GM23338 (cell line): Measurements from ENCODE around the gene SETMAR. TPM values are rescaled to one million over a fixed set of nuclear protein-coding genes. Genes with fewer than 3 reads are reported as not detected.
"Not testable (repeated sequence)": the region's sequence is repeated elsewhere in the genome, so short reads cannot be mapped to it uniquely, and the experiment has no call there.

Experiments used
- ATAC-seq: fragments of 200-7000 bp; cut with Tn5 transposase; 3 replicates; pipeline ENCODE4 v1.9.1; 2020
- DNase-seq: peaks from one replicate; pipeline ENCODE4 v3.0.0-alpha.2; 2015; ENCODE audit warnings: low spot score
- H2AFZ ChIP-seq: fragments of 200-600 bp; sonication (generic); 2 replicates; pipeline ENCODE4 v1.8.0; 2016; ENCODE audit warnings: antibody characterized with exemption, mild to moderate bottlenecking, moderate library complexity
- H3F3A ChIP-seq: fragments of 200-600 bp; sonication (generic); replicated peaks from 2 replicates; pipeline ENCODE4 v1.8.0; 2017; ENCODE audit warnings: antibody characterized with exemption, mixed run types, low read depth
- H3K27ac ChIP-seq: fragments of 200-600 bp; sonication (generic); 2 replicates; pipeline ENCODE4 v1.6.1; 2016; ENCODE audit warnings: low read depth
- H3K27me3 ChIP-seq: fragments of 200-600 bp; sonication (generic); 2 replicates; pipeline ENCODE4 v1.8.0; 2016; ENCODE audit warnings: mild to moderate bottlenecking, mixed run types, moderate library complexity; ENCODE audit not compliant: insufficient read depth
- H3K36me3 ChIP-seq: fragments of 200-600 bp; sonication (generic); 2 replicates; pipeline ENCODE4 v1.8.0; 2016; ENCODE audit warnings: mild to moderate bottlenecking; ENCODE audit not compliant: insufficient read depth
- H3K4me1 ChIP-seq: fragments of 200-600 bp; sonication (generic); 2 replicates; pipeline ENCODE4 v1.8.0; 2016; ENCODE audit warnings: mild to moderate bottlenecking, moderate library complexity; ENCODE audit not compliant: insufficient read depth
- H3K4me2 ChIP-seq: fragments of 200-600 bp; sonication (generic); 2 replicates; pipeline ENCODE4 v1.7.1; 2017; ENCODE audit warnings: mixed run types
- H3K4me3 ChIP-seq: fragments of 200-600 bp; sonication (generic); 2 replicates; pipeline ENCODE4 v1.6.1; 2016; ENCODE audit warnings: mixed run types
- H3K79me2 ChIP-seq: fragments of 200-600 bp; sonication (generic); replicated peaks from 2 replicates; pipeline ENCODE4 v1.8.0; 2017; ENCODE audit warnings: mild to moderate bottlenecking; ENCODE audit not compliant: insufficient read depth
- H3K9me2 ChIP-seq: fragments of 200-600 bp; sonication (generic); 2 replicates; pipeline ENCODE4 v1.8.0; 2017; ENCODE audit not compliant: insufficient read depth
- H4K20me1 ChIP-seq: fragments of 200-600 bp; sonication (generic); replicated peaks from 2 replicates; pipeline ENCODE4 v1.8.0; 2017; ENCODE audit warnings: mild to moderate bottlenecking; ENCODE audit not compliant: insufficient read depth
- H3K27ac Mint-ChIP-seq: 2 replicates; pipeline ENCODE4 v1.8.0; 2020; ENCODE audit warnings: inconsistent platforms, mild to moderate bottlenecking, moderate library complexity, mixed read lengths
- H3K27me3 Mint-ChIP-seq: 3 replicates; pipeline ENCODE4 v1.8.0; 2022; ENCODE audit warnings: low read depth, mild to moderate bottlenecking, moderate library complexity, mixed read lengths, inconsistent platforms; ENCODE audit not compliant: insufficient read depth, poor library complexity
- H3K36me3 Mint-ChIP-seq: 3 replicates; pipeline ENCODE4 v1.8.0; 2021; ENCODE audit warnings: low read depth, mild to moderate bottlenecking, inconsistent platforms, moderate library complexity, mixed read lengths
- H3K4me1 Mint-ChIP-seq: 3 replicates; pipeline ENCODE4 v1.8.0; 2020; ENCODE audit warnings: mild to moderate bottlenecking, inconsistent platforms, mixed read lengths
- H3K4me3 Mint-ChIP-seq: 3 replicates; pipeline ENCODE4 v1.8.0; 2021; ENCODE audit warnings: moderate library complexity, mild to moderate bottlenecking, inconsistent platforms, mixed read lengths
- H3K9me3 Mint-ChIP-seq: 3 replicates; pipeline ENCODE4 v1.8.0; 2020; ENCODE audit warnings: moderate library complexity, mild to moderate bottlenecking, inconsistent platforms, mixed read lengths
- CREB1 ChIP-seq: fragments of 250-450 bp; sonication (Bioruptor Pico); IDR thresholded peaks from 2 replicates; pipeline ENCODE4 v1.5.0; 2020; ENCODE audit warnings: low read depth, mild to moderate bottlenecking, moderate library complexity
- NANOG ChIP-seq: IDR thresholded peaks from 2 replicates; pipeline ENCODE4 v1.6.1; 2016; ENCODE audit warnings: antibody characterized with exemption, borderline replicate concordance
- ZNF114 ChIP-seq: fragments of 250-450 bp; sonication (Bioruptor Pico); IDR thresholded peaks from 2 replicates; pipeline ENCODE4 v1.5.0; 2020; ENCODE audit warnings: mild to moderate bottlenecking, moderate library complexity
- ZNF331 ChIP-seq: fragments of 250-450 bp; sonication (Bioruptor Pico); IDR thresholded peaks from 2 replicates; pipeline ENCODE4 v1.5.0; 2020; ENCODE audit warnings: low read depth, mild to moderate bottlenecking, moderate library complexity
- polyA plus RNA-seq: library from polyadenylated mRNA; unstranded; fragments of >200 nt; fragmentation: Nextera tagmentation; extraction: Ambion mirVana; gene quantifications from 2 replicates; pipeline ENCODE4 v1.2.1, GENCODE V29; 2016
- total RNA-seq: library from RNA; depleted of rRNA; stranded (reverse); fragments of >200 nt; shearing (Covaris generic); gene quantifications from 2 replicates; pipeline ENCODE4 v1.2.3, GENCODE V29; 2014
- TF ChIP-seq, protein P1 (sequence below): fragments of 250-450 bp; sonication (Bioruptor Pico); IDR thresholded peaks from 2 replicates; pipeline ENCODE4 v1.5.0; 2020; ENCODE audit warnings: mild to moderate bottlenecking, moderate library complexity
- TF ChIP-seq, protein P2 (sequence below): IDR thresholded peaks from 2 replicates; pipeline ENCODE4 v1.6.1; 2016; ENCODE audit warnings: antibody characterized with exemption
- TF ChIP-seq, protein P3 (sequence below): IDR thresholded peaks from one replicate; pipeline ENCODE4 v1.6.1; 2018; ENCODE audit warnings: antibody characterized with exemption; ENCODE audit not compliant: unreplicated experiment

Gene SETMAR
- total and polyA plus RNA-seq, 2 experiments from 2014 or later: 11.2 to 19.8 TPM

DNA sequence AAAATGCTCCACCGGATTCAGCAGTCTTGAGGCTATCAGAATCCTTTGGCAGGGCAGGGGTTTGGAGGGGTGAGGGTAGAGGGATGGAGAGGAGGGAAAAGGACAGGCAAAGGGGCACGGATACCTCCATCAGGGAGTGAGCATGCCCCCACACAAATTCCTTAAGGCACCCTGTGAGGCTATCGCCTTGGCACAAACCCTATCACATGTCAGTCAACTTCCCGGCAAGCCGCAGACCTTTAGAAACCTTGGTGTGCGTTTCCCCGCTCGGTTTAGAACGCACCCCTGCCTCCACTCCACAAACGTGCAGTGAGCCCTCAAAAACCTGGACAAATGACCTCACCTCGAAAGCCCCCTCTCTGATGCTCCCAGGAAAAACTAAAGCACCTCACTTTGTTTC, 422 bp upstream of the SETMAR start (continued):
- TF ChIP-seq, protein P1, sequence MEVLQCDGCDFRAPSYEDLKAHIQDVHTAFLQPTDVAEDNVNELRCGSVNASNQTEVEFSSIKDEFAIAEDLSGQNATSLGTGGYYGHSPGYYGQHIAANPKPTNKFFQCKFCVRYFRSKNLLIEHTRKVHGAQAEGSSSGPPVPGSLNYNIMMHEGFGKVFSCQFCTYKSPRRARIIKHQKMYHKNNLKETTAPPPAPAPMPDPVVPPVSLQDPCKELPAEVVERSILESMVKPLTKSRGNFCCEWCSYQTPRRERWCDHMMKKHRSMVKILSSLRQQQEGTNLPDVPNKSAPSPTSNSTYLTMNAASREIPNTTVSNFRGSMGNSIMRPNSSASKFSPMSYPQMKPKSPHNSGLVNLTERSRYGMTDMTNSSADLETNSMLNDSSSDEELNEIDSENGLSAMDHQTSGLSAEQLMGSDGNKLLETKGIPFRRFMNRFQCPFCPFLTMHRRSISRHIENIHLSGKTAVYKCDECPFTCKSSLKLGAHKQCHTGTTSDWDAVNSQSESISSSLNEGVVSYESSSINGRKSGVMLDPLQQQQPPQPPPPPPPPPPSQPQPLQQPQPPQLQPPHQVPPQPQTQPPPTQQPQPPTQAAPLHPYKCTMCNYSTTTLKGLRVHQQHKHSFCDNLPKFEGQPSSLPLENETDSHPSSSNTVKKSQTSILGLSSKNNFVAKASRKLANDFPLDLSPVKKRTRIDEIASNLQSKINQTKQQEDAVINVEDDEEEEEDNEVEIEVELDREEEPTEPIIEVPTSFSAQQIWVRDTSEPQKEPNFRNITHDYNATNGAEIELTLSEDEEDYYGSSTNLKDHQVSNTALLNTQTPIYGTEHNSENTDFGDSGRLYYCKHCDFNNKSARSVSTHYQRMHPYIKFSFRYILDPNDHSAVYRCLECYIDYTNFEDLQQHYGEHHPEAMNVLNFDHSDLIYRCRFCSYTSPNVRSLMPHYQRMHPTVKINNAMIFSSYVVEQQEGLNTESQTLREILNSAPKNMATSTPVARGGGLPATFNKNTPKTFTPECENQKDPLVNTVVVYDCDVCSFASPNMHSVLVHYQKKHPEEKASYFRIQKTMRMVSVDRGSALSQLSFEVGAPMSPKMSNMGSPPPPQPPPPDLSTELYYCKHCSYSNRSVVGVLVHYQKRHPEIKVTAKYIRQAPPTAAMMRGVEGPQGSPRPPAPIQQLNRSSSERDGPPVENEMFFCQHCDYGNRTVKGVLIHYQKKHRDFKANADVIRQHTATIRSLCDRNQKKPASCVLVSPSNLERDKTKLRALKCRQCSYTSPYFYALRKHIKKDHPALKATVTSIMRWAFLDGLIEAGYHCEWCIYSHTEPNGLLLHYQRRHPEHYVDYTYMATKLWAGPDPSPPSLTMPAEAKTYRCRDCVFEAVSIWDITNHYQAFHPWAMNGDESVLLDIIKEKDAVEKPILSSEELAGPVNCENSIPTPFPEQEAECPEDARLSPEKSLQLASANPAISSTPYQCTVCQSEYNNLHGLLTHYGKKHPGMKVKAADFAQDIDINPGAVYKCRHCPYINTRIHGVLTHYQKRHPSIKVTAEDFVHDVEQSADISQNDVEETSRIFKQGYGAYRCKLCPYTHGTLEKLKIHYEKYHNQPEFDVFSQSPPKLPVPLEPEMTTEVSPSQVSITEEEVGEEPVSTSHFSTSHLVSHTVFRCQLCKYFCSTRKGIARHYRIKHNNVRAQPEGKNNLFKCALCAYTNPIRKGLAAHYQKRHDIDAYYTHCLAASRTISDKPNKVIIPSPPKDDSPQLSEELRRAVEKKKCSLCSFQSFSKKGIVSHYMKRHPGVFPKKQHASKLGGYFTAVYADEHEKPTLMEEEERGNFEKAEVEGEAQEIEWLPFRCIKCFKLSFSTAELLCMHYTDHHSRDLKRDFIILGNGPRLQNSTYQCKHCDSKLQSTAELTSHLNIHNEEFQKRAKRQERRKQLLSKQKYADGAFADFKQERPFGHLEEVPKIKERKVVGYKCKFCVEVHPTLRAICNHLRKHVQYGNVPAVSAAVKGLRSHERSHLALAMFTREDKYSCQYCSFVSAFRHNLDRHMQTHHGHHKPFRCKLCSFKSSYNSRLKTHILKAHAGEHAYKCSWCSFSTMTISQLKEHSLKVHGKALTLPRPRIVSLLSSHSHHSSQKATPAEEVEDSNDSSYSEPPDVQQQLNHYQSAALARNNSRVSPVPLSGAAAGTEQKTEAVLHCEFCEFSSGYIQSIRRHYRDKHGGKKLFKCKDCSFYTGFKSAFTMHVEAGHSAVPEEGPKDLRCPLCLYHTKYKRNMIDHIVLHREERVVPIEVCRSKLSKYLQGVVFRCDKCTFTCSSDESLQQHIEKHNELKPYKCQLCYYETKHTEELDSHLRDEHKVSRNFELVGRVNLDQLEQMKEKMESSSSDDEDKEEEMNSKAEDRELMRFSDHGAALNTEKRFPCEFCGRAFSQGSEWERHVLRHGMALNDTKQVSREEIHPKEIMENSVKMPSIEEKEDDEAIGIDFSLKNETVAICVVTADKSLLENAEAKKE (CRISPR knock-in tag): no peak
- TF ChIP-seq ZNF331 (CRISPR knock-in tag): no peak
- TF ChIP-seq CREB1 (CRISPR knock-in tag): no peak
- TF ChIP-seq, protein P2, sequence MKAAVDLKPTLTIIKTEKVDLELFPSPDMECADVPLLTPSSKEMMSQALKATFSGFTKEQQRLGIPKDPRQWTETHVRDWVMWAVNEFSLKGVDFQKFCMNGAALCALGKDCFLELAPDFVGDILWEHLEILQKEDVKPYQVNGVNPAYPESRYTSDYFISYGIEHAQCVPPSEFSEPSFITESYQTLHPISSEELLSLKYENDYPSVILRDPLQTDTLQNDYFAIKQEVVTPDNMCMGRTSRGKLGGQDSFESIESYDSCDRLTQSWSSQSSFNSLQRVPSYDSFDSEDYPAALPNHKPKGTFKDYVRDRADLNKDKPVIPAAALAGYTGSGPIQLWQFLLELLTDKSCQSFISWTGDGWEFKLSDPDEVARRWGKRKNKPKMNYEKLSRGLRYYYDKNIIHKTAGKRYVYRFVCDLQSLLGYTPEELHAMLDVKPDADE: no peak
- no peak for TF ChIP-seq ZNF114
- no peak for TF ChIP-seq NANOG
- TF ChIP-seq, protein P3, sequence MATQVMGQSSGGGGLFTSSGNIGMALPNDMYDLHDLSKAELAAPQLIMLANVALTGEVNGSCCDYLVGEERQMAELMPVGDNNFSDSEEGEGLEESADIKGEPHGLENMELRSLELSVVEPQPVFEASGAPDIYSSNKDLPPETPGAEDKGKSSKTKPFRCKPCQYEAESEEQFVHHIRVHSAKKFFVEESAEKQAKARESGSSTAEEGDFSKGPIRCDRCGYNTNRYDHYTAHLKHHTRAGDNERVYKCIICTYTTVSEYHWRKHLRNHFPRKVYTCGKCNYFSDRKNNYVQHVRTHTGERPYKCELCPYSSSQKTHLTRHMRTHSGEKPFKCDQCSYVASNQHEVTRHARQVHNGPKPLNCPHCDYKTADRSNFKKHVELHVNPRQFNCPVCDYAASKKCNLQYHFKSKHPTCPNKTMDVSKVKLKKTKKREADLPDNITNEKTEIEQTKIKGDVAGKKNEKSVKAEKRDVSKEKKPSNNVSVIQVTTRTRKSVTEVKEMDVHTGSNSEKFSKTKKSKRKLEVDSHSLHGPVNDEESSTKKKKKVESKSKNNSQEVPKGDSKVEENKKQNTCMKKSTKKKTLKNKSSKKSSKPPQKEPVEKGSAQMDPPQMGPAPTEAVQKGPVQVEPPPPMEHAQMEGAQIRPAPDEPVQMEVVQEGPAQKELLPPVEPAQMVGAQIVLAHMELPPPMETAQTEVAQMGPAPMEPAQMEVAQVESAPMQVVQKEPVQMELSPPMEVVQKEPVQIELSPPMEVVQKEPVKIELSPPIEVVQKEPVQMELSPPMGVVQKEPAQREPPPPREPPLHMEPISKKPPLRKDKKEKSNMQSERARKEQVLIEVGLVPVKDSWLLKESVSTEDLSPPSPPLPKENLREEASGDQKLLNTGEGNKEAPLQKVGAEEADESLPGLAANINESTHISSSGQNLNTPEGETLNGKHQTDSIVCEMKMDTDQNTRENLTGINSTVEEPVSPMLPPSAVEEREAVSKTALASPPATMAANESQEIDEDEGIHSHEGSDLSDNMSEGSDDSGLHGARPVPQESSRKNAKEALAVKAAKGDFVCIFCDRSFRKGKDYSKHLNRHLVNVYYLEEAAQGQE: no peak

DNA sequence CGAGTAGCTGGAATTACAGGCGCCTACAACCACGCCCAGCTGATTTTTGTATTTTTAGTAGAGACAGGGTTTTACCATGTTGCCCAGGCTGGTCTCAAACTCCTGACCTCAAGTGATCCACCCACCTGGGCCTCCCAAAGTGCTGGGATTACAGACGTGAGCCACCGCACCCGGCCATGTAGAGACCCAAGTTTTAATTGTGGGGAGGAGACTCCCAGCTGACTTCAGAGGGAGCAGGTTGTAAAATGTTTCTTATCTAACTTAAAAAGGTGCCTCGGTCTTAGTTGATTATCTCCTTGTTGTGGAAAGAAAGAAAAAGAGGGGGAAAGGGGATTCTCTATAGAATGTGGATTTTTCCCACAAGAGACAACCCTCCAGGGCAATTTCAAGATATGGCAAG, 2.0 kb downstream of the SETMAR start:
- peaks cover 52% of the 10 kb centered on the region for H3K4me1 Mint-ChIP-seq
- peak overlapping the region; percentile 92; the same call in 2 of the 3 replicates for H3K4me3 Mint-ChIP-seq
- H3K36me3 ChIP-seq, H2AFZ ChIP-seq, DNase-seq, H3K27ac ChIP-seq, H4K20me1 ChIP-seq, H3K9me3 Mint-ChIP-seq, H3K27ac Mint-ChIP-seq, ATAC-seq, H3K27me3 Mint-ChIP-seq, H3F3A ChIP-seq, H3K9me2 ChIP-seq, H3K27me3 ChIP-seq: not testable (repeated sequence)
- Histone ChIP-seq H3K4me1 (peaks cover 43% of the 10 kb centered on the region), H3K79me2 (peaks cover 51% of the 10 kb centered on the region), H3K4me3 (peak overlapping the region; percentile 92; the same call in 1 of the 2 replicates), H3K4me2 (peak overlapping the region; percentile 81)
- H3K36me3 Mint-ChIP-seq: peaks cover 17% of the 10 kb centered on the region; the same call in 2 of the 3 replicates
